Measurements from ENCODE around the gene MLLT3. TPM values are rescaled to one million over a fixed set of nuclear protein-coding genes. Genes with fewer than 3 reads are reported as not detected.

MLLT3 gene
- total RNA-seq, 2 donors from 2014 or later, result 8.1 to 9.6 TPM

DNA sequence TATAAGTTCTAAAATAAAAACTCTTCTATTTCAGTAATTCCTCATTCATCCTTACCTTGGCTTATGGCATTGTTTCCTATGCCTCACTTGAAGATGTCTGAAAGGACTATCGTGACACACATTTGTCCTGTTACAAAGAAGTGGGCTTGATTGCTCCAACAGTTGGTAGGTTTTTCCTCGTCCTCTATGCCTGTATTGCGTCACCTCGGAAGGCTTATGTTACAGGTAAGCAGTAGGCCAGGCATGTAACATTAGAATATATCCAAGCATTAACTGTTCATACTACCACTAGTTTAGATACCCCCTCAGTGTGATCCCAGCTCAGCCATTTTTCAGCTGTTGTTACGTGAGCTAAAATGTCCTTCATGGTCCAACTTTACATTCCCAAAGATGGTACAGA lies 116.7 kb downstream of the MLLT3 start:
- ATAC-seq (ENCODE audit: insufficient number of reproducible peaks, low FRiP score, low read depth), result no peak
- Histone ChIP-seq H3K4me3 (no peak overlapping the region), H3K27me3 (replicated peaks; ENCODE audit: insufficient read depth) (no peaks in the 10 kb centered on the region), H3K27ac (no peak overlapping the region), H3K9me3 (no peaks in the 10 kb centered on the region), H3K4me1 (ENCODE audit: control insufficient read depth in 1 of 2, low read depth in 2 of 2) (peaks cover 0 to 10% of the 10 kb centered on the region in 2 donors), H3K36me3 (no peaks in the 10 kb centered on the region)
- no peak for DNase-seq (ENCODE audit: low spot score)
- TF ChIP-seq, protein P1, sequence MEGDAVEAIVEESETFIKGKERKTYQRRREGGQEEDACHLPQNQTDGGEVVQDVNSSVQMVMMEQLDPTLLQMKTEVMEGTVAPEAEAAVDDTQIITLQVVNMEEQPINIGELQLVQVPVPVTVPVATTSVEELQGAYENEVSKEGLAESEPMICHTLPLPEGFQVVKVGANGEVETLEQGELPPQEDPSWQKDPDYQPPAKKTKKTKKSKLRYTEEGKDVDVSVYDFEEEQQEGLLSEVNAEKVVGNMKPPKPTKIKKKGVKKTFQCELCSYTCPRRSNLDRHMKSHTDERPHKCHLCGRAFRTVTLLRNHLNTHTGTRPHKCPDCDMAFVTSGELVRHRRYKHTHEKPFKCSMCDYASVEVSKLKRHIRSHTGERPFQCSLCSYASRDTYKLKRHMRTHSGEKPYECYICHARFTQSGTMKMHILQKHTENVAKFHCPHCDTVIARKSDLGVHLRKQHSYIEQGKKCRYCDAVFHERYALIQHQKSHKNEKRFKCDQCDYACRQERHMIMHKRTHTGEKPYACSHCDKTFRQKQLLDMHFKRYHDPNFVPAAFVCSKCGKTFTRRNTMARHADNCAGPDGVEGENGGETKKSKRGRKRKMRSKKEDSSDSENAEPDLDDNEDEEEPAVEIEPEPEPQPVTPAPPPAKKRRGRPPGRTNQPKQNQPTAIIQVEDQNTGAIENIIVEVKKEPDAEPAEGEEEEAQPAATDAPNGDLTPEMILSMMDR (IDR thresholded peaks at IDR 0.05), result no peak

DNA sequence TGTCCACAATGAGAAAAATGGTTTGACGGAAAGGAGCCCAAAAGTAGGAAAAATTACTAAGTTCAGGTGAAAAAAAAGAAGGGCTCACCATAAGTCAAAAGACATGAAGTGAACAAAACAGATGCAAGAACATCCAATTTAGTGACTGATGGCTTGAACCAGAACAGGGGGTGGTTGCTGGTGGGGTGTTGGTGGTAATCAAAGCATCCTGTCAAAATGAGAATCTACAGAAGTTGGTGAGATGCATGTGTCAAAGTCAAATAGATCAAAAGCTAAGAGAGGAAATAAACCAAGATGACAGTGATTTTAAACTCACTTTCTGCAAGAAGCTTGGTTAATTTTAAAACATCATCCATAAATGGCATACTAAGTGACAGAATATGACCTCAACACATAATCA lies 117.4 kb downstream of the MLLT3 start:
- H3K9me3 ChIP-seq, result no peaks in the 10 kb centered on the region
- peaks cover 0 to 10% of the 10 kb centered on the region in 2 donors for H3K4me1 ChIP-seq (ENCODE audit: control insufficient read depth in 1 of 2, low read depth in 2 of 2)
- no peak overlapping the region for H3K27ac ChIP-seq
- TF ChIP-seq, protein P1 (IDR thresholded peaks at IDR 0.05), result no peak
- H3K4me3 ChIP-seq, result no peak overlapping the region
- ATAC-seq (ENCODE audit: insufficient number of reproducible peaks, low FRiP score, low read depth) (no peak), DNase-seq (ENCODE audit: low spot score) (no peak)
- H3K36me3 ChIP-seq, result no peaks in the 10 kb centered on the region
- H3K27me3 ChIP-seq (replicated peaks; ENCODE audit: insufficient read depth), result no peaks in the 10 kb centered on the region

DNA sequence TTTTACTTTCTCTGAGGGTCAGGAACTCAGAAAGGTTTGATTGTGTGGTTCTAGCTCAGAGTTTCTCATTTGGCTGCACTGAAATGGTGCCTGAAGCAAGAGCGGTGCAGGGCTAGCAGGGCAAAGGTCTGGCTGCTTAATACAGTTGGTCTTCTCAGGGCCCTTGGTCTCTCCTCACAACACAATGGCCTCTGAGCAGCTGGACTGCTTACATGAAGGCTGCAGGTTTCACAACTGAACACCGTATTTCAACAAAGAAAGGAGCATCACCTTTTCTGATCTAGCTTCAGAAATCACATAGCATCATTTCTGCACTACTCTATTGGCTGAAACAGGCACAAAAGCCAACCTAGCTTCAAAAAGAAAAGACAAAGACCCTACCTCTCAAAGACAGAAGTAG lies 122.2 kb downstream of the MLLT3 start:
- TF ChIP-seq, protein P1 (IDR thresholded peaks at IDR 0.05), result no peak
- no peak overlapping the region for H3K27ac ChIP-seq
- H3K4me1 ChIP-seq (ENCODE audit: control insufficient read depth in 1 of 2, low read depth in 2 of 2), result peaks cover 0 to 3% of the 10 kb centered on the region in 2 donors
- ATAC-seq (ENCODE audit: insufficient number of reproducible peaks, low FRiP score, low read depth), result no peak
- H3K9me3 ChIP-seq, result no peaks in the 10 kb centered on the region
- no peak for DNase-seq (ENCODE audit: low spot score)
- no peak overlapping the region for H3K4me3 ChIP-seq
- no peaks in the 10 kb centered on the region for H3K27me3 ChIP-seq (replicated peaks; ENCODE audit: insufficient read depth)
- H3K36me3 ChIP-seq, result no peaks in the 10 kb centered on the region

DNA sequence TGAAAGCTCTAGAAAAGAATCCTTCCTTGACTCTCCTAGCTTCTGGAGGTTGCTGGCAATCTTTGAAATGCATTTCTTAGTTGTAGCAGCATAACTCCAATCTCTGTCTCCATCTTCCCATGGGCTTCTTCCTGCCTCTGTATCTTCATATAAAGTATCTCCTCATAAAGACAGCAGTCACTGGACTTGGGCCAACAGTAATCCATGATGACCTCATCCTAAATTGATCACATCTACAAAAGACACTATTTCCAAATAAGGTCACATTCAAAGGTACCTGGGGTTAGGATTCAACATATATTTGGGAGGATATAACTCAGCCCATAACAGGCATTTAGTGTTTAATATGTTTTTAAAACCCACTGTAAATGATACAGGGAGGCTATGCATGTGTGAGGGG lies 123.3 kb downstream of the MLLT3 start:
- Histone ChIP-seq H3K4me1 (ENCODE audit: control insufficient read depth in 1 of 2, low read depth in 2 of 2) (no peaks in the 10 kb centered on the region), H3K4me3 (no peak overlapping the region), H3K36me3 (no peaks in the 10 kb centered on the region), H3K9me3 (no peaks in the 10 kb centered on the region), H3K27ac (no peak overlapping the region), H3K27me3 (replicated peaks; ENCODE audit: insufficient read depth) (no peaks in the 10 kb centered on the region)
- ATAC-seq (ENCODE audit: insufficient number of reproducible peaks, low FRiP score, low read depth) (no peak), DNase-seq (ENCODE audit: low spot score) (no peak)
- TF ChIP-seq, protein P1 (IDR thresholded peaks at IDR 0.05), result no peak

DNA sequence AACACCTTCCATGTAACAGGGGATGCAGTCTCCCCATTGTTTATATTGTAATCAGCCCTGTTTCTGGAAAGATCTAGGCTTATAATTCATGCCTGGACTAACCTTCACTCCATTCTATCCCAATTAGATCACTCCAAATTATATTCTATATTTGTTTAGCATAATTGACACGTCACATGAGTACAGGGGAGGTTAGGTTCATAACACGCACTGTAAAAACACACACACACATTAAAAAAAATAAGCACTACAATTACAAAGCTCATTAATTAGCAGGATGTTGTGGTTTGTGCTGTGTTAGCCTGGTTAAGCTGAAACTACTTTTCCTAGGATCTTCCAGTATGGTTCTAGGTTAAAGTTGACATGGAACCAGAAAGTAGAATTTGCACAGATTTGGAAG lies 126.0 kb downstream of the MLLT3 start:
- TF ChIP-seq, protein P1 (IDR thresholded peaks at IDR 0.05), result no peak
- Histone ChIP-seq H3K9me3 (no peaks in the 10 kb centered on the region), H3K4me1 (ENCODE audit: control insufficient read depth in 1 of 2, low read depth in 2 of 2) (no peaks in the 10 kb centered on the region), H3K27me3 (replicated peaks; ENCODE audit: insufficient read depth) (no peaks in the 10 kb centered on the region), H3K27ac (no peak overlapping the region), H3K36me3 (no peaks in the 10 kb centered on the region), H3K4me3 (no peak overlapping the region)
- DNase-seq (ENCODE audit: low spot score) (no peak), ATAC-seq (ENCODE audit: insufficient number of reproducible peaks, low FRiP score, low read depth) (no peak)
